Activated naive CD4-positive, alpha-beta T cell treated with anti-CD3 and anti-CD28 coated beads, Interleukin-2, amount 10 ng/mL, durations not matched to agents 7 days and 5 days (primary cell): ENCODE data around the gene FGD5.
A peak's percentile ranks its signal among the peaks of the same experiment; 100 is the strongest.

Experiments used
- CTCF ChIA-PET: fragments of 350-600 bp; sonication (Branson Sonifier 250); formaldehyde crosslinking; loops from one replicate; lab custom pipeline; 2021; ENCODE audit warnings: antibody characterized with exemption; lab: Charles Lee
- DNase-seq: peaks from one replicate; pipeline ENCODE4 v3.0.0-alpha.2; 2020
- H3K27ac Mint-ChIP-seq: one replicate; pipeline ENCODE4 v1.8.0; 2021; ENCODE audit warnings: mild to moderate bottlenecking, moderate library complexity, mixed read lengths
- H3K27me3 Mint-ChIP-seq: one replicate; pipeline ENCODE4 v1.8.0; 2021; ENCODE audit warnings: mild to moderate bottlenecking, mixed read lengths
- H3K36me3 Mint-ChIP-seq: one replicate; pipeline ENCODE4 v1.8.0; 2021; ENCODE audit warnings: mixed read lengths
- H3K4me1 Mint-ChIP-seq: one replicate; pipeline ENCODE4 v1.8.0; 2021; ENCODE audit warnings: mixed read lengths
- H3K4me3 Mint-ChIP-seq: one replicate; pipeline ENCODE4 v1.8.0; 2021; ENCODE audit warnings: mild to moderate bottlenecking, moderate library complexity, mixed read lengths
- H3K9me3 Mint-ChIP-seq: one replicate; pipeline ENCODE4 v1.8.0; 2021; ENCODE audit warnings: mixed read lengths

FGD5 gene

GRCh38 chr3:14946236-14946635 is 127.5 kb downstream of the FGD5 start:
- CTCF ChIA-PET: no interaction called here
- Mint-ChIP-seq H3K9me3 (no peaks in the 10 kb centered on the region), H3K27ac (peak overlapping the region; percentile 92), H3K4me1 (peaks cover 59% of the 10 kb centered on the region), H3K36me3 (peaks cover 43% of the 10 kb centered on the region), H3K4me3 (peak overlapping the region; percentile 89), H3K27me3 (no peaks in the 10 kb centered on the region)
- DNase-seq: no peak

- CTCF ChIA-PET: interaction anchor here (0.8 kb wide), 1 partner anchor 20 kb away, joined by 7 read pairs; no protein-coding TSS in a partner anchor
- H3K4me1 Mint-ChIP-seq: peaks cover 59% of the 10 kb centered on the region
Observed at GRCh38 chr3:14946739-14947099, 128.0 kb downstream of the FGD5 start.

GRCh38 chr3:14947100-14947885 is 128.5 kb downstream of the FGD5 start, which contains the start of gene NR2C2:
NR2C2 (plus strand) TSS chr3:14947583; CDS start chr3:15003915, 56,332 bp downstream.
- Mint-ChIP-seq H3K27ac (peak within 1 kb of the TSS; percentile 100), H3K36me3 (peaks cover 45% of the 10 kb centered on the region), H3K4me1 (peaks cover 59% of the 10 kb centered on the region), H3K9me3 (no peaks in the 10 kb centered on the region), H3K27me3 (no peaks in the 10 kb centered on the region), H3K4me3 (peak within 1 kb of the TSS; percentile 99)
- peak; percentile 91 for DNase-seq
- CTCF ChIA-PET: interaction anchor here (0.8 kb wide), 1 partner anchor 21 kb away, joined by 7 read pairs; no protein-coding TSS in a partner anchor

More at GRCh38 chr3:14946739-14947099, 128.0 kb downstream of the FGD5 start:
- Mint-ChIP-seq H3K27me3 (no peaks in the 10 kb centered on the region), H3K27ac (peak overlapping the region; percentile 92), H3K36me3 (peaks cover 44% of the 10 kb centered on the region), H3K4me3 (peak overlapping the region; percentile 89), H3K9me3 (no peaks in the 10 kb centered on the region)
- DNase-seq: no peak

- Mint-ChIP-seq H3K27ac (peak overlapping the region; percentile 100), H3K9me3 (no peaks in the 10 kb centered on the region), H3K36me3 (peaks cover 45% of the 10 kb centered on the region), H3K4me3 (peak overlapping the region; percentile 99), H3K4me1 (peaks cover 57% of the 10 kb centered on the region), H3K27me3 (no peaks in the 10 kb centered on the region)
- peak; percentile 96 for DNase-seq
- CTCF ChIA-PET: no interaction called here
Observed at GRCh38 chr3:14947886-14948608, 129.3 kb downstream of the FGD5 start.

- Mint-ChIP-seq H3K36me3 (peaks cover 41% of the 10 kb centered on the region), H3K4me1 (peaks cover 53% of the 10 kb centered on the region)
Observed at GRCh38 chr3:14948609-14949038, 129.9 kb downstream of the FGD5 start.

GRCh38 chr3:14949126-14949525 is 130.4 kb downstream of the FGD5 start:
- no peak overlapping the region for H3K27ac Mint-ChIP-seq
- H3K9me3 Mint-ChIP-seq: no peaks in the 10 kb centered on the region
- CTCF ChIA-PET: no interaction called here
- peak overlapping the region; percentile 99 for H3K4me3 Mint-ChIP-seq
- H3K36me3 Mint-ChIP-seq: peaks cover 37% of the 10 kb centered on the region
- no peak for DNase-seq
- no peaks in the 10 kb centered on the region for H3K27me3 Mint-ChIP-seq
- H3K4me1 Mint-ChIP-seq: peaks cover 48% of the 10 kb centered on the region

More at GRCh38 chr3:14948609-14949038, 129.9 kb downstream of the FGD5 start:
- CTCF ChIA-PET: no interaction called here
- no peaks in the 10 kb centered on the region for H3K9me3 Mint-ChIP-seq
- DNase-seq: no peak
- no peaks in the 10 kb centered on the region for H3K27me3 Mint-ChIP-seq
- peak overlapping the region; percentile 99 for H3K4me3 Mint-ChIP-seq
- H3K27ac Mint-ChIP-seq: peak overlapping the region; percentile 100

GRCh38 chr3:14950274-14950673 is 131.5 kb downstream of the FGD5 start:
- Mint-ChIP-seq H3K27ac (no peak overlapping the region), H3K9me3 (no peaks in the 10 kb centered on the region), H3K36me3 (peaks cover 29% of the 10 kb centered on the region), H3K4me3 (no peak overlapping the region), H3K4me1 (peaks cover 41% of the 10 kb centered on the region), H3K27me3 (no peaks in the 10 kb centered on the region)
- CTCF ChIA-PET: no interaction called here
- no peak for DNase-seq

GRCh38 chr3:14957153-14957552 is 138.4 kb downstream of the FGD5 start:
- no peaks in the 10 kb centered on the region for H3K27me3 Mint-ChIP-seq
- H3K4me1 Mint-ChIP-seq: peaks cover 38% of the 10 kb centered on the region
- DNase-seq: no peak
- no peaks in the 10 kb centered on the region for H3K9me3 Mint-ChIP-seq
- no peak overlapping the region for H3K27ac Mint-ChIP-seq
- CTCF ChIA-PET: interaction anchor here (0.9 kb wide), 1 partner anchor 93 kb away, joined by 3 read pairs; no protein-coding TSS in a partner anchor
- peaks cover 33% of the 10 kb centered on the region for H3K36me3 Mint-ChIP-seq
- H3K4me3 Mint-ChIP-seq: no peak overlapping the region

GRCh38 chr3:14957925-14958324 is 139.2 kb downstream of the FGD5 start:
- Mint-ChIP-seq H3K4me1 (peaks cover 38% of the 10 kb centered on the region), H3K9me3 (no peaks in the 10 kb centered on the region), H3K27ac (peak overlapping the region; percentile 22), H3K36me3 (peaks cover 37% of the 10 kb centered on the region), H3K4me3 (no peak overlapping the region), H3K27me3 (no peaks in the 10 kb centered on the region)
- DNase-seq: no peak
- CTCF ChIA-PET: interaction anchor here (0.6 kb wide), 1 partner anchor 44 kb away, joined by 3 read pairs; no protein-coding TSS in a partner anchor

GRCh38 chr3:14959359-14959943 is 140.7 kb downstream of the FGD5 start:
- Mint-ChIP-seq H3K27me3 (no peaks in the 10 kb centered on the region), H3K27ac (peak overlapping the region; percentile 90), H3K4me1 (peaks cover 38% of the 10 kb centered on the region), H3K4me3 (peak overlapping the region; percentile 74), H3K9me3 (no peaks in the 10 kb centered on the region), H3K36me3 (peaks cover 37% of the 10 kb centered on the region)
- no peak for DNase-seq
- CTCF ChIA-PET: no interaction called here

- DNase-seq: no peak
- Mint-ChIP-seq H3K4me3 (no peak overlapping the region), H3K4me1 (peaks cover 20% of the 10 kb centered on the region), H3K27me3 (no peaks in the 10 kb centered on the region), H3K27ac (no peak overlapping the region), H3K9me3 (no peaks in the 10 kb centered on the region), H3K36me3 (peaks cover 50% of the 10 kb centered on the region)
- CTCF ChIA-PET: no interaction called here
Observed at GRCh38 chr3:14962762-14963161, 144.0 kb downstream of the FGD5 start.

- no peaks in the 10 kb centered on the region for H3K9me3 Mint-ChIP-seq
- H3K27me3 Mint-ChIP-seq: no peaks in the 10 kb centered on the region
- H3K27ac Mint-ChIP-seq: no peak overlapping the region
- H3K36me3 Mint-ChIP-seq: peaks cover 47% of the 10 kb centered on the region
- DNase-seq: no peak
- H3K4me3 Mint-ChIP-seq: no peak overlapping the region
- CTCF ChIA-PET: interaction anchor here (1.8 kb wide), 1 partner anchor 10 kb away, joined by 7 read pairs; no protein-coding TSS in a partner anchor
- no peaks in the 10 kb centered on the region for H3K4me1 Mint-ChIP-seq
Observed at GRCh38 chr3:14967285-14967684, 148.5 kb downstream of the FGD5 start.

- Mint-ChIP-seq H3K4me3 (no peak overlapping the region), H3K36me3 (peaks cover 58% of the 10 kb centered on the region), H3K4me1 (no peaks in the 10 kb centered on the region), H3K27me3 (no peaks in the 10 kb centered on the region), H3K27ac (no peak overlapping the region), H3K9me3 (no peaks in the 10 kb centered on the region)
- CTCF ChIA-PET: no interaction called here
- DNase-seq: no peak
Observed at GRCh38 chr3:14969671-14970070, 150.9 kb downstream of the FGD5 start.

- Mint-ChIP-seq H3K4me1 (peaks cover 10% of the 10 kb centered on the region), H3K27me3 (no peaks in the 10 kb centered on the region), H3K36me3 (peaks cover 54% of the 10 kb centered on the region), H3K27ac (no peak overlapping the region), H3K4me3 (no peak overlapping the region), H3K9me3 (no peaks in the 10 kb centered on the region)
- CTCF ChIA-PET: interaction anchor here (0.8 kb wide), 1 partner anchor 195 kb away, joined by 3 read pairs; no protein-coding TSS in a partner anchor
- no peak for DNase-seq
Observed at GRCh38 chr3:14976317-14976716, 157.6 kb downstream of the FGD5 start.
